AG08395 (cell line): ENCODE results near the gene ATP5MK.
"Not testable (repeated sequence)": the region's sequence is repeated elsewhere in the genome, so short reads cannot be mapped to it uniquely, and the experiment has no call there.

ENCODE experiments used
- DNase-seq: peaks from one replicate; pipeline ENCODE4 v3.0.0; 2012; ENCODE audit warnings: mixed read lengths, low spot score

The ATP5MK gene

GRCh38 chr10:103396067-103396788 is at the start of gene ATP5MK, which contains the start of gene PDCD11:
TSS of gene ATP5MK (minus strand) at chr10:103396475. CDS start at chr10:103392457, 4,018 bp downstream.
TSS of gene PDCD11 (plus strand) at chr10:103396626. CDS start at chr10:103398427, 1,801 bp downstream.
- peak; percentile 99 for DNase-seq

- DNase-seq, result no peak
These were observed 49.1 kb upstream of the ATP5MK start for GRCh38 chr10:103445366-103445765.

- no peak for DNase-seq
These were observed 48.2 kb upstream of the ATP5MK start for GRCh38 chr10:103444478-103444877.

- DNase-seq, result no peak
These were observed 47.4 kb upstream of the ATP5MK start for GRCh38 chr10:103443475-103444185.

GRCh38 chr10:103442031-103442461 is 45.8 kb upstream of the ATP5MK start:
- DNase-seq, result peak; percentile 17

- DNase-seq, result no peak
These were observed 45.3 kb upstream of the ATP5MK start for GRCh38 chr10:103441611-103442010.

GRCh38 chr10:103441206-103441605 is 44.9 kb upstream of the ATP5MK start:
- no peak for DNase-seq

GRCh38 chr10:103440416-103440815 is 44.1 kb upstream of the ATP5MK start:
- DNase-seq, result no peak

- no peak for DNase-seq
These were observed 43.5 kb upstream of the ATP5MK start for GRCh38 chr10:103439776-103440175.

GRCh38 chr10:103433858-103434257 is 37.6 kb upstream of the ATP5MK start:
- DNase-seq, result no peak

- DNase-seq, result no peak
These were observed 35.6 kb upstream of the ATP5MK start for GRCh38 chr10:103431902-103432301.

- no peak for DNase-seq
These were observed 33.4 kb upstream of the ATP5MK start for GRCh38 chr10:103429647-103430046.

GRCh38 chr10:103428989-103429643 is 32.8 kb upstream of the ATP5MK start:
- no peak for DNase-seq

GRCh38 chr10:103427866-103428265 is 31.6 kb upstream of the ATP5MK start:
- no peak for DNase-seq

- no peak for DNase-seq
These were observed 27.5 kb upstream of the ATP5MK start for GRCh38 chr10:103423748-103424147.

- DNase-seq, result no peak
These were observed 22.8 kb upstream of the ATP5MK start for GRCh38 chr10:103419101-103419500.

- DNase-seq, result no peak
These were observed 21.3 kb upstream of the ATP5MK start for GRCh38 chr10:103417601-103418000.

- DNase-seq, result not testable (repeated sequence)
These were observed 20.8 kb upstream of the ATP5MK start for GRCh38 chr10:103417148-103417469.

- DNase-seq, result peak; percentile 73
These were observed 20.3 kb upstream of the ATP5MK start for GRCh38 chr10:103416436-103417147.

GRCh38 chr10:103415581-103415980 is 19.3 kb upstream of the ATP5MK start:
- DNase-seq, result no peak

- DNase-seq, result no peak
These were observed 17.3 kb upstream of the ATP5MK start for GRCh38 chr10:103413564-103413963.

GRCh38 chr10:103397191-103397825 is 1.0 kb upstream of the ATP5MK start:
- no peak for DNase-seq
